Naive thymus-derived CD8-positive, alpha-beta T cell (primary cell): Measurements from ENCODE around the gene HEG1. TPM values are rescaled to one million over a fixed set of nuclear protein-coding genes. Genes with fewer than 3 reads are reported as not detected.
A peak's percentile ranks its signal among the peaks of the same experiment; 100 is the strongest.

Experiments used
- ATAC-seq, 2 donors: fragments of 150-1000 bp; cut with Tn5 transposase in 1 of 2; sonication (Bioruptor Pico), chemical (Tn5 transposase) in 1 of 2; 1 replicate in 1 of 2; 2 replicates in 1 of 2; pipeline ENCODE4 v1.10.0; 2021; ENCODE audit warnings: mild to moderate bottlenecking in 2 of 2, moderate library complexity in 2 of 2
- POLR2A ChIA-PET: fragments of 350-600 bp; sonication (Branson Sonifier 250); formaldehyde crosslinking; loops from one replicate; lab custom pipeline; 2021; ENCODE audit warnings: antibody characterized with exemption; lab: Charles Lee
- DNase-seq, 10 donors: peaks; one replicate each; pipeline versions ENCODE4 v3.0.0 to v3.0.0-alpha.2; 2020 to 2022
- H3K27ac Mint-ChIP-seq, 10 donors: one replicate each; pipeline ENCODE4 v1.8.0; 2020 to 2022; ENCODE audit warnings: mild to moderate bottlenecking in 10 of 10, mixed read lengths in 10 of 10, moderate library complexity in 4 of 10, inconsistent platforms in 1 of 10
- H3K27me3 Mint-ChIP-seq, 5 donors: one replicate each; pipeline ENCODE4 v1.8.0; 2021 to 2022; ENCODE audit warnings: mixed read lengths in 5 of 5
- H3K36me3 Mint-ChIP-seq, 3 donors: one replicate each; pipeline ENCODE4 v1.8.0; 2020 to 2022; ENCODE audit warnings: mixed read lengths in 3 of 3, mild to moderate bottlenecking in 2 of 3, inconsistent platforms in 1 of 3
- H3K4me1 Mint-ChIP-seq, 4 donors: one replicate each; pipeline ENCODE4 v1.8.0; 2021 to 2022; ENCODE audit warnings: mixed read lengths in 4 of 4
- H3K4me3 Mint-ChIP-seq, 10 donors: one replicate each; pipeline ENCODE4 v1.8.0; 2020 to 2022; ENCODE audit warnings: mild to moderate bottlenecking in 10 of 10, mixed read lengths in 10 of 10, moderate library complexity in 6 of 10, inconsistent platforms in 1 of 10
- H3K9me3 Mint-ChIP-seq, 9 donors: one replicate each; pipeline ENCODE4 v1.8.0; 2020 to 2022; ENCODE audit warnings: mixed read lengths in 9 of 9, mild to moderate bottlenecking in 3 of 9, inconsistent platforms in 1 of 9, moderate library complexity in 1 of 9
- polyA plus RNA-seq, 3 donors: library from polyadenylated mRNA; unstranded; fragments of 300-500 nt; fragmentation: Illumina TruSeq; gene quantifications; one replicate each; pipeline ENCODE4 v1.2.3, GENCODE V29; 2021
- total RNA-seq, 8 experiments: library from RNA in 2 of 8; stranded (reverse) in 2 of 8; gene quantifications; one replicate each; pipeline ENCODE4 v1.2.3 and lab custom pipeline; 2021 to 2026

The HEG1 gene
- total and polyA plus RNA-seq, 5 experiments from 2014 or later = 1.5 to 10.3 (median 2.3) TPM

DNA sequence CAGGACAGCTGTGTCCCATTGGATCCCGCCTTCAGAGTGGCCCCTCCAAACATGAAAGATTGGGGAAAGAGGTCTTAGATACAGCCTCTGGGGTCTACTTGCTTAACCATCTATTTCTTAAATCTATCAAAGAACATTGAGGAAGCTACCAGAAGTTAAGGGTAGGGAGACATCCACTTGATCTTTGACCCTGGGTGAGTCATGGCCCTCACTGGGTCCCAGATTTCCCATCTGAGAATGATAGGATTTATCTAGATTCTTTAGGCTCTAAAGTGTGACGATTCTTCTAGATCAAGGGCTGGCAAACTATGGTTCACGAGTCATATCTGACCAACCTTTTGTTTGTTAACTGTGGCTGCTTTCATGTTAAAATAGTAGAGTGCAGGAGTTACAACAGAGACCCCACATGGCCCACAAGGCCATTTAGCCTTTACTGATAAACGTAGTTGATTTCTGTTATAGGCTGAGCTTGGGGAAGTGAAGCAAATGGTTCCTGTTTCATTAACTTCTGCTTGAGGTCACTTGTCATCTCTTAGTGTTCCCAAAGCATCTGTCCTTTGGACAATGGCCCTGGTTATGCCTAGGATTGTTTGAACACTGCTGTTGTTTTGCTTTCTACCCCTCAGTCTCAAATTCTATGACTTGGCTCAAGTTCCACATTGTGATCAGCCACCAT is 129.2 kb downstream of the HEG1 start:
- H3K27me3 Mint-ChIP-seq = peaks cover 0 to 14% (median 0%) of the 10 kb centered on the region in 5 donors
- peaks cover 0 to 2% (median 0%) of the 10 kb centered on the region in 4 donors for H3K4me1 Mint-ChIP-seq
- POLR2A ChIA-PET = no interaction called here
- H3K27ac Mint-ChIP-seq = no peak overlapping the region
- H3K36me3 Mint-ChIP-seq = no peaks in the 10 kb centered on the region
- ATAC-seq (no peak), DNase-seq (no peak)
- H3K9me3 Mint-ChIP-seq = no peaks in the 10 kb centered on the region
- H3K4me3 Mint-ChIP-seq = no peak overlapping the region

DNA sequence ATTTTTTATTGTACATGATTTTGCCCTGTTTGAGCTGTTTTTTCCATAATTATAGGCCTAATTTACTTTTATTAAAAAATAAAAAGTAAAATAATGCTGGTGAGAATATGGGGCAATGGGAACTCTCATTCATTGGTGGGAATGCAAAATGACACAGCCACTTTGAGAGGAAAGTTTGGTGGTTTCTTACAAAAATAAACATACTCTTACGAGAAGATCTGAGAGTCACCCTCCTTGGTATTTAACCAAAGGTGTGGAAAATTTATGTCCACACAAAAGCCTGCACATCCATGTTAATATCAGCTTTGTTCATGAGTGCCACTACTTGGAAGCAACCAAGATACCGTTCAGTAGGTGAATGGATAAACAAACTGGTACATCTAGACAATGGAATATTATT is 131.1 kb downstream of the HEG1 start:
- peaks cover 0 to 14% (median 2%) of the 10 kb centered on the region in 5 donors for H3K27me3 Mint-ChIP-seq
- no peak for DNase-seq
- H3K9me3 Mint-ChIP-seq = no peaks in the 10 kb centered on the region
- ATAC-seq = no peak
- H3K4me3 Mint-ChIP-seq = no peak overlapping the region
- H3K4me1 Mint-ChIP-seq = peaks cover 0 to 2% (median 0%) of the 10 kb centered on the region in 4 donors
- POLR2A ChIA-PET = no interaction called here
- H3K36me3 Mint-ChIP-seq = no peaks in the 10 kb centered on the region
- no peak overlapping the region for H3K27ac Mint-ChIP-seq

DNA sequence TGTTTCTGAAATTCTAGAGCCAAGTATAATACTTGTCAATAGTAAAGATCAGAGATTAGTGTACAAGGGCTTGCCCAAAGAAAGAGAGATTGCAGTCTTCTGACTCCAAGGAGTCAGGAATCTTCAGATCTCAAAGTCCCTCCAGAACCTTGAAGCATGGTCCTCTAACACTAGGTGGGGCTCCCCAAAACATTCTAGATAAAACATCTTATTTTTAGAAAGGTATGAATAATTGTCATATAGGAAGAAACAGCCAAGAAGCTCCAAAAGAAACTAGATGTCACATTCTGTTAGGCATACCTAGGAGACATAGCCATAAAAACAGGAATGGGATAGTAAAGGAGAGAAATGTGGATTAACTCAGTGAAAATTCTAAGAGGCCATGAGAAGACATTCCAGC is 132.0 kb downstream of the HEG1 start:
- peaks cover 0 to 10% (median 2%) of the 10 kb centered on the region in 5 donors for H3K27me3 Mint-ChIP-seq
- POLR2A ChIA-PET = no interaction called here
- no peaks in the 10 kb centered on the region for H3K9me3 Mint-ChIP-seq
- no peaks in the 10 kb centered on the region for H3K36me3 Mint-ChIP-seq
- no peak overlapping the region for H3K4me3 Mint-ChIP-seq
- H3K27ac Mint-ChIP-seq = no peak overlapping the region
- peaks cover 0 to 2% (median 0%) of the 10 kb centered on the region in 4 donors for H3K4me1 Mint-ChIP-seq
- no peak for DNase-seq
- no peak for ATAC-seq

DNA sequence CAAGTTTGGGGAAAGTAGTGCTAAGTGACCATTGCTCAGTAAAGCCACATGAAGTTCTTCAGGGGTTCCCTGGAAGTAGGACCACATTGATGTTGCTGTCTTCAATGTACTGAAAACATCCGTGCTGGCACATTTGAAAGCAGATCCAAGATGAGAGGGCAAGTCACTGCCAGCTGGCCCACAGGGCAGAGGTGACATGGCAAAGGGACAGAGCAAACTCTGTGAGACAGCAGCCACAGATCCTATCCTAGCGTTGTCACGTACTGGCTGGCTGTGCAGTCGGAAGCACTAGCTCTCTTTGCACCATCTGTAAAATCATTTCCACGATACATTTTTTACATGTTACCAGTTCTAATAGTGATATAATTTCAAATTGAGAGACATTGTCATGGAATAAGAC is 135.1 kb downstream of the HEG1 start:
- Mint-ChIP-seq H3K4me1 (no peaks in the 10 kb centered on the region), H3K36me3 (no peaks in the 10 kb centered on the region), H3K27ac (no peak overlapping the region), H3K4me3 (no peak overlapping the region), H3K27me3 (peaks cover 0 to 10% (median 9%) of the 10 kb centered on the region in 5 donors), H3K9me3 (no peaks in the 10 kb centered on the region)
- ATAC-seq = no peak
- POLR2A ChIA-PET = no interaction called here
- no peak for DNase-seq

DNA sequence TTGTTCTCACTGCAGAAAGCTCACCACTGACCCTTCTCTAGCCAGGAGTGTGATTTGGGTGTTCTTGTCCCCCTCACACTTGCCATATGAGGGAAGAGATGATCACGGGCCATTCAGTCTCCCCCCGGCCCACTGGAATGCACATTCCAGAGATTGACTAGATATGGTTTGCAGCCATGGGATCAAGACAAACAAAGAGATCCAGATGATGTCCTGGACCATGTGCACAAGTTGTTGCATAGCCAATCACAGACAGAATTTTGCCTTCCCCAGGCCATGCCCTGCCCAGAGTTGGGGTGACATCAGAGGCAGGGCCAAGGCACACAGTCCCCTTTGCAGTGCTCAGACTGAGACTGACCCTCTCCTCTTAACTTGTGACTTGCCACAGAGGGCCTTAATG is 136.0 kb downstream of the HEG1 start:
- POLR2A ChIA-PET = no interaction called here
- Mint-ChIP-seq H3K4me3 (no peak overlapping the region), H3K27ac (no peak overlapping the region), H3K9me3 (no peaks in the 10 kb centered on the region), H3K27me3 (peaks cover 0 to 10% (median 8%) of the 10 kb centered on the region in 5 donors), H3K36me3 (no peaks in the 10 kb centered on the region), H3K4me1 (no peaks in the 10 kb centered on the region)
- no peak for ATAC-seq
- no peak for DNase-seq

DNA sequence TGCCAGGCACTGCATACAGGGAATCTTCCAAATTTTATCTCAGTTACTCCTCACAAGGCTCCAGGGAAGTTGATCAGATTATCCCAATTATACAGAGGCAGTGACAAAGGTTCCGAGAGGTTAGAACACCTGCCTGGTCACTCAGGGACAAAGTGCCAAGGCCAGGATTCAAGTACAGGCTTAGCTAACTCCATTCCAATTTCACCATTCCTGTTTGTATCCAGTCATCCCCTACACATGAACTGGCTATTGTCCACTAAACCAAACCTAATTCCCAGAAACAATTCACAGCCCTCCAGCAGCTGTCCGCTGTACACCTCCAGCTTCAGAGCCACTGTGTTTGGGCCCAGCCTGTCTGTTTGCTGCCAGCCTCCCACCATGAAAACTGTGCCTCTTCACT is 137.3 kb downstream of the HEG1 start:
- no peak for DNase-seq
- POLR2A ChIA-PET = no interaction called here
- H3K9me3 Mint-ChIP-seq = no peaks in the 10 kb centered on the region
- no peaks in the 10 kb centered on the region for H3K4me1 Mint-ChIP-seq
- H3K36me3 Mint-ChIP-seq = no peaks in the 10 kb centered on the region
- H3K27me3 Mint-ChIP-seq = peaks cover 0 to 10% (median 5%) of the 10 kb centered on the region in 5 donors
- no peak overlapping the region for H3K4me3 Mint-ChIP-seq
- H3K27ac Mint-ChIP-seq = peak overlapping the region in 1 of 10 donors; percentile 17
- ATAC-seq = no peak

DNA sequence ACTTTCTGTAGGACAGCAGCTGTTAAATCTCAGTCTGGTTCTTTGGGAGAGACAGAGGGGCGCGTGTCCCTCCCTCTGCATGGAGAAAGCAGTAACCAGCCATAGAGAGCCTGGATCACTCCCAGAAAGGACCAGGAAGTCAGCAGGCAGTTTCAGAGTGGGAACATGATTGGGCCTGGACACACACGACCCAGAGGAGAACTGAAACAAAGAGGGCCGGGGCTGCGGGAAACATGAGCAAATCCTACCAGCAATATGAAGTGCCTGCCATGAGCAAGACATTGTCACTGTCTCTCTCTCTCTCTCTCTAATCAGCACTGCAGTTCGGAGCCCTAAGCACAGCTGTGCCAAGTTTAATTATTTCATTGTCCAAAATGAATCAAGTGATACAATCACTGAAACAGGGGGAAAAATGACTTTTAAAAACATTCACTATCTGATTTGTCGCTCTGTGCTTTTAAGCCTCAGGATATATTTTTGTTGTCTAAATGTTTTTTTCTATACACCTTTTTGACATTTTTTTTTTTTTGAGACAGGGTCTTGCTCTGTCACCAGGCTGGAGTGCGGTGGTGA is 138.9 kb downstream of the HEG1 start:
- no peak overlapping the region for H3K4me3 Mint-ChIP-seq
- DNase-seq (no peak), ATAC-seq (no peak)
- no peaks in the 10 kb centered on the region for H3K4me1 Mint-ChIP-seq
- POLR2A ChIA-PET = no interaction called here
- no peaks in the 10 kb centered on the region for H3K9me3 Mint-ChIP-seq
- peaks cover 0 to 18% (median 5%) of the 10 kb centered on the region in 5 donors for H3K27me3 Mint-ChIP-seq
- H3K36me3 Mint-ChIP-seq = no peaks in the 10 kb centered on the region
- no peak overlapping the region for H3K27ac Mint-ChIP-seq

Other genes starting within 250 kb of the HEG1 start
- 1 to 10 TPM; 1.4 to 2.8 TPM for gene ITGB5, start 168.6 kb downstream of the HEG1 start, total RNA-seq
- gene ITGB5, start 168.6 kb downstream of the HEG1 start, polyA plus RNA-seq = under 1 TPM in 2 of 3 donors, not detected in 1; 0.27 to 0.46 TPM
- gene MUC13, start 121.2 kb downstream of the HEG1 start, total RNA-seq = not detected
- gene MUC13, start 121.2 kb downstream of the HEG1 start, polyA plus RNA-seq = not detected
- under 1 TPM; 0.19 to 0.29 TPM for gene SLC12A8, start 156.8 kb upstream of the HEG1 start, total RNA-seq
- not detected for gene SLC12A8, start 156.8 kb upstream of the HEG1 start, polyA plus RNA-seq